Fibroblast of skin of scalp (primary cell): ENCODE results near the gene PRKAB1. TPM values are rescaled to one million over a fixed set of nuclear protein-coding genes. Genes with fewer than 3 reads are reported as not detected.
"Not testable (repeated sequence)": the region's sequence is repeated elsewhere in the genome, so short reads cannot be mapped to it uniquely, and the experiment has no call there.

Source experiments
- DNase-seq: peaks from one replicate; pipeline ENCODE4 v3.0.0-alpha.2; 2013
- polyA plus RNA-seq, 2 experiments: library from polyadenylated mRNA; unstranded; fragments of 120-200 nt; gene quantifications; one replicate each; pipeline ENCODE4 v1.2.1, GENCODE V29; 2013; ENCODE audit not compliant: insufficient read length in 2 of 2

The PRKAB1 gene
- 14.9 TPM for polyA plus RNA-seq (2013, experiment 1 of 2; ENCODE audit: insufficient read length)
- polyA plus RNA-seq (2013, experiment 2 of 2; ENCODE audit: insufficient read length): 15.4 TPM

DNA sequence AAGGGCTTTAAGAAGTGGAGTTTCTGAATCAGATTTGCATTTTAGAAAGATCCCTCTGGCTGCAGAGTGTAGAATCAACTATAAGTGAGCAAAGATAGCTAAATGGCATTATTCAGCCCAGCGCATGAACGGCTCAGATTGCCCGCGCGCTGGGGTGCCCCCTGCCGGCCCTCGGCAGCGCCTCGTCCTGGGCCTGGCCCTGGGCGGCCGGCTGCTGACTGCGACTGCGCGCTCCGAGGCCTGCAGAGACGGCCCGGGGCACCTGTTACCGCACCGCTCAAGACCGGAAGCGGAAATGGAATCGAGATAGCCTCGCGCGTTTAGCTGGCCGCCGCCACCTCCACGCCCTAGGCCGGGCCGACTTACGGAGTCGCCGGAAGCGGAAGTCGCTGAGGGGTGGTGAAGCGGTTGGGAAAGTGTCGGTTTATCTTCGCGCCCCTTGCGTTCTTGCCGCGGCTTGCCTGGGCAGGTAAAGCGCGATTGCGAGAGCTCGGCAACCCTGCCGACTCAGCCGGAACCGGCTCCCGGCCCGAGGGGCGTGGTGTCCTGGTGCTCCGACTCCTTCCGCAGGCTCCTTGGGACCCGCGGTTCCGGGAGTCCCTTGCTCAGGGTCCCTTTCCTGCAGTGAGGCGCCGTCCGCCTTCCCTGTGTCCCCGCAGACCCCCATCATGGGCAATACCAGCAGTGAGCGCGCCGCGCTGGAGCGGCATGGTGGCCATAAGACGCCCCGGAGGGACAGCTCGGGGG, at the start of gene PRKAB1:
TSS of gene PRKAB1 (plus strand) at position 557 of the 747 bp plus-strand sequence. CDS start at position 669, 112 bp downstream.
- peak; percentile 97 for DNase-seq

GRCh38 chr12:119618328-119618896, 49.5 kb upstream of the PRKAB1 start:
- not testable (repeated sequence) for DNase-seq

- no peak for DNase-seq
Observed at GRCh38 chr12:119620490-119620889, 47.4 kb upstream of the PRKAB1 start.

DNA sequence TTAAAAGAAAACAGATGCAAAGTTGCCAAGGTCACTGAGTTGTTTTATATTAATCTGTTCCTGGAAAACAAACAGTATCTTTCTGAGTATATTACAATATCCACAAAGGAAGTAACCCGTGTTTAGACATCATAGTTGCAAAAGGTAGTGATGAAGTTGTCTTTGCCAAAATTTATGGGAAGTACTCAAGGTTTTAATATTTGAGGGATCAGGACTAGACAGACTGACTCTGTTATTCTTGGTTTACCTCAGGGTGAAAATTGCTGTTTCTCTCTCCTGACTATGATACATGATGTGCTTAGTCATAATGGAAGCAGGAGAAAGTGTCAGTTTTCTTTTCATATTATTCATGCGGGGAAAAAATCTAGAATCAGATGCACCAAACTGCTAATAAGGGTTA, 46.1 kb upstream of the PRKAB1 start:
- DNase-seq: no peak

- DNase-seq: no peak
Observed at GRCh38 chr12:119624966-119625365, 43.0 kb upstream of the PRKAB1 start.

DNA sequence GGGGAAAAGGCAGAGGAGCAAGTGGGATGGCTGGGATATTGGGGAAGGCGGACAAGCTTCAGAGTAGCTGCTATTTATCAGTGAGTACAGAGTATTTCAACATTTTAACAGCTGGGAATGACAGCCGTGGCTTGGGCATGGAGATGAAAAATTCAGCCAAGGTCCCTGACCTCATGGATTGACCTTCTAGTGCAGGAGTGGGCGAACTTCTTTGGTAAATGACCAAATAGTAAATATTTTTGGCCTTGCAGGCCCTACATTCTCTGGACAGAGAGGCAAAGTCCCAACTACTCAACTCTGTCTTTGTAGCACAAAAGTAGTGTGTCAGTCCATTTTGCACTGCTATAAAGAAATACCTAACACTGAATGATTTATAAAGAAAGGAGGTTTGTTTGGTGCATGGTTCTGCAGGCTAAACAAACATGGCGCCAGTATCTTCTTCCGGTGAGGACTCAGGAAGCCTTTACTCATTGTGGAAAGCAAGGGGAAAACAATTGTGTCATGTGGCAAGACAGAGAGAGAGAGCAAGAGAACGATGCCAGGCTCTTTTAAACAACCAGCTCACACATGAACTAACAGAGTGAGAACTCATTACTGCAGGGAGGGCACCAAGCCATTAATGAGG, 40.8 kb upstream of the PRKAB1 start:
- DNase-seq: no peak

DNA sequence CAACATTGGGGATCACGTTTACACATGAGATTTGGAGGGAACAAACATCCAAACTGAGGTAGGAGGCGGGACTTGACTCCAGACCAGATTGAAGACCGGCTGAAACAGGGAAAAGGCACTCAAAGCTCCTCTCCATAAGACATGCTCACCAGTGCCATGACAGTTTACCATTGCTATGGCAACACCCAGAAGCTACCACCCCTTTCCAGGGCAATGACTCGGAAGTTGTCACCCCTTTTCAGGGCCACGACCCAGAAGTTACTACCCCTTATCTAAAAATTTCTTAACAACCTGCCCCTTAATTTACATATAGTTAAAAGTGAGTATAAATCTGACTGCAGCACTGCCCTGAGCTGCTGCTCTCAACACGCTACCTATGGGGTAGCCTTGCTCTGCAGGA, 40.2 kb upstream of the PRKAB1 start:
- no peak for DNase-seq

DNA sequence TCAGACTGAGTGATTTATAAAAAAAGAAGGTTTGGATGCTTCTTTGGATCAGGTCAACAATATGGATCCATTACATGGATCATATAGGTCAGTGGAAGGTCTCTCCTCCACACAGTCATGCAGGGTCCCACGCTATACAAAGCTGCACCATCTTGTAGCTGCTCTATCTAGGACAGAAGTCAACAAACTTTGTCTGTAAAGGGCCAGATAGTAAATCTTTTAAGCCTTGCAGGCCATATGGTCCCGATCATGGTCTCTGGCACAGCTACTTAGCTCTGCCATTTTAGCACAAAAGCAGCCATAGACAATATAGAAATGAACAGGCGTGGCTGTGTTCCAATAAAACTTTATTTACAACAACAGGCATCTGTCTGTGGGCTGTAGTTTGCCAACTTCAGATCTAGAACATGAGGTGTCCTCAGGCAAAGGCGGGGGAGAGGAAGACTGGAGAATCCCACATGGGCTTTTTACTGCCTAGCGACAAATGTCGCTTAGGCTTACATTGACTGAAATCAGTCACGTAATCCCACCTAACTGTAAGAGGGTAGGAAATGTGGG, 37.6 kb upstream of the PRKAB1 start:
- no peak for DNase-seq

DNA sequence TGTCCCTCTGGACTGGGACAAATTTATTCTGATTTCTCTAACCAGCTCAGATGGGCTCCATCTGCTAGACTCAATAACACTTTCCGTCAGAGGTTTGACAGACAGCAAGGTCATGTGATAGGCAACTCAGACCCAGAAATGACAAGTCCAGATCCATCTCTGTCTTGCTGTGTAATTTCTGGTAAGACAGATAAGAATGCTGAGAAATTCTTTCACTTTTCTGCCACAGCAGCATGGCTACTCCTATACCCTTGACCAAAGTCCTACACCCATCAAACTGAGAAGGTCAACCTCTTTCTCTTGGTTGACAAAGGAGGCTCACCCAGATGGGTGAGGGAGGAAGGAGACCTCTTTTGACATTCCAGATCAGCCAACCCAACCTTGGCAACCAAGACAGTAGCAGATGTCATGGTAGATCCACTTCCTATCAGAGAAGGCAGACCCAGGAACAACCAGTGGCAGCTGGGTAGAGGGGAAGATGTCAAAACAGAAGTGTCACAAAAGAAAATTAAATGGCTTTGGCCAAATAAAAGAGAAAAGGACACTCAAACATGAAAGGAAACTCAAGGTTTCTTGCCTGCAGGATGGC, 36.9 kb upstream of the PRKAB1 start:
- no peak for DNase-seq

DNA sequence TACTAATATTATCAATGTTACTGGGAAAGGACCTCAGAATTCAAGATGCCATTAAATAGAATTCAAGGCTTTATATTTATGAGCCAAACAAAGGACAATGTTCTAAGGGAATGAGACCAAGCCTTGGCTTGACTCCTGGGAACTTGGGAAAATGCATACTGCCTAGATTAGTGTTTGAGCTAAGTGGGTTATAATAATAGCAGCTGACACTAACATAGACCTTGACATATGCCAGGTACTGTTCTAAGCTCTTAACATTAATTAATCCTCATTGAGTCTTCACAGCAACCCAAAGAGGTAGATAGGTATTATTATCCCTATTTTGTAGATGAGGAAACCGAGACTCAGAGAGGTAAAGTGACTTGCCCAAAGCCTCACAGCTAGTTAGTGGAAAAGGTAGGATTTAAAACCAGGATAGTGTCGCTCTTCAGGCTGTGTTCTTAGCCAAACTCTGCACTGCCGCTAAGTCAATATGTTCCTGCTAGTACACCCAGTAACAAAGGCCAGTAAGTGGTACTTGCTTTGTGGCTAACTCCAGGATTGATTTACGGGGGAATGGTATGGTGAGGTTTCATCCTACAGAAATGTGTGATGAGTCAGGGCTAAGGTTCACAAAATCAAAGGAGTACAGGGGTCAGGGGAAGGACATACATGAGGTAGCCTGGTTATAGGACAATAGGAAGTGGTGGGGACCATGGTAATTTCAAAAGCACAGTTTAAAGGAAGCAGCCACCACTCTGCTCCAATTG, 35.8 kb upstream of the PRKAB1 start:
- no peak for DNase-seq

DNA sequence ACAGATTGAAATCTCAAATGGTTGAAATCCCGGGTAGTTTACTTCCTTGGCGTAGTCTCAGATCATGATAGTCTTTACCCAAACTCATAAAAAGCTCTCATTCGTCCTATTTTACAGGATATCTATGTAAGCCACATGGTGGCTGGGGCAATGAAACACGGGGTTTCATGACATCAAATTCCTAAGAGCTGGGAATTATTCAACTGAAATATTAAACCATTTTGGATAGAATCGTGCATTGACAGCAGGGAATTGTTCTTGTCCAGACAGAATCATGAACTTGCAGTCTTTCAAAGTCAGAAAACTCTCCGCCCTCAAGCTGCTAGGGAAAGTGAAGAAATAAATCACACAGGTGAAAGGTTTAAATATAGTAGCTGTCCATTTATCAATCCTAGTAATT, 33.2 kb upstream of the PRKAB1 start:
- no peak for DNase-seq

- DNase-seq: no peak
Observed at GRCh38 chr12:119642986-119643385, 24.9 kb upstream of the PRKAB1 start.

GRCh38 chr12:119644930-119645329, 23.0 kb upstream of the PRKAB1 start:
- no peak for DNase-seq

DNA sequence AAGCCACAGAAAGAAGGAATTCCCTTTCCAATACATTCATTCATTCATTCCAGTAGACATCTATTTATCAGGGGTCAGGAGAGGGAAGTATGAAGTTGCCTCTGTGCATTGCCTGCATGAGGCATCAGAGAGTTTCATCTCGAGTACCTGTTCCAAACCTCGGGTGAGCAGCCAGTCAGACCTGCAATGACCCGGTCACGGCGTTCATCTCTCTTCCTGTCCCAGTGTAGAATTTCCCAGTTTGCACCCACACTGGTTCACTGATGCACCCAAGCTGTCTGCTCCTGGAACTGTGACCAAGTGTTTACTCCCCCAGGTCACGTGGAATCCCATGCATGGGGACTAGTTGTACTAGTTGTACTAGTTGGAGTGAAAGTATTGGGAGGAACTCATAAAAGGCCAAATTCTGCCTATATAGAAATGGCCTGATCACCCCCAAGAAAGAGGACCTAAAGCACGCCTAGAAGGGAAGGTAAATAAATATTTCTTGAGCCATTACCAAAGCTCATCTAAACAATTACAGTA, 22.3 kb upstream of the PRKAB1 start:
- DNase-seq: no peak

DNA sequence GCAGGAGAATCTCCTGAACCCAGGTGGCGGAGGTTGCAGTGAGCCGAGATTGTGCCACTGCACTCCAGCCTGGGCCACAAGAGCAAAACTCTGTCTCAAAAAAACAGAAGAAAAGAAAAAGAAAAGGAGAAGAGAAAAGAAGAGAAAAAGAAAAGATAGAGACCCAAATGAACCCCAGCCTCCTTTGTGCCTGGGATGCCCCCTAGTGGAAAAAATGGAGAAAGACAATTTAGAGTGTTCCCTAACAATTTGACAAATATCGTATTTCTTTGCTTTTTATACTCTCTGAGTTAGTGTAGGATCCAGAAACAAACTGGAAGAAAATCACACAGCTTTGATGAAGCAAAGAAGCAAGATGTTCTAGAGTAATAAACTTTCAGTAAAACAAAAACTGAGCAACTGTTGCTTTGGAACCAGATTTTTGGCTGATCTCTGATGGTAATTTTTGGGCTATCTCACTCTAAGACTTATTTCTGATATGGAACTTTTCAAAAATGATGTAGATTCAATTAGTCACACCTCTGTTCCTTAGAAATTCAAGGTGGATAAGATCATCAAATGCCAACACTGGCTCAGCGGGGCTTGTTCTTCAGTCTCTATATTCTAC, 18.6 kb upstream of the PRKAB1 start:
- peak; percentile 2 for DNase-seq

DNA sequence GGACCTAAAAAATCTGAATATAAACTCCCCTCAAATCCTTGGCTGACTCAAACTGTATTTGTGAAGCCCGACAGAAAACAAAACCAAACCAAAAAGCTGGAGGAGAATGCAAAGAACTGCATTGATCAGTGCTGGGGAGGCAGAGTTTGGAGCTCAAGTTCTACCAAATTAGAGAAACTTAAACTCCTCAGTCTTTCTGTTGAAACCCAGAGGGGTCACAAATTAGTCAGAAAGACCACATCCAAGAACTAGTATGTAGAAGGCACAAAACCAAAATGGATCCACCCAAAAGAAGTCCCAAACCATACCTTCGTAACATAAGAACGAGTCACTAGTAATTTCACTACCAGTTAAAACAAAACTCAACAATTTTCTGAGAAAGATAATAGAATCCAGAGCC, 15.3 kb upstream of the PRKAB1 start:
- DNase-seq: no peak

DNA sequence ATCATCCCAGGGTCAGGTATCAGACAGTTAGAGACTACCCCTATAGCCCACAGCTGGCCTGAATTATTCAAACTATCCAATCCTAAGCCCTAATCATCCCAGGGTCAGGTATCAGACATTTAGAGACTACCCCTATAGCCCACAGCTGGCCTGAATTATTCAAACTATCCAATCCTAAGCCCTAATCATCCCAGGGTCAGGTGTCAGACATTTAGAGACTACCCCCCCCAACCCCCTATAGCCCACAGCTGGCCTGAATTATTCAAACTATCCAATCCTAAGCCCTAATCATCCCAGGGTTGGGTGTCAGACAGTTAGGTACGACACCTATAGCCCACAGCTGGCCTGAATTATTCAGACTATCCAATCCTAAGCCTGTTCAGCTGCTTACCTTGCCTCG, 10.9 kb upstream of the PRKAB1 start:
- not testable (repeated sequence) for DNase-seq

DNA sequence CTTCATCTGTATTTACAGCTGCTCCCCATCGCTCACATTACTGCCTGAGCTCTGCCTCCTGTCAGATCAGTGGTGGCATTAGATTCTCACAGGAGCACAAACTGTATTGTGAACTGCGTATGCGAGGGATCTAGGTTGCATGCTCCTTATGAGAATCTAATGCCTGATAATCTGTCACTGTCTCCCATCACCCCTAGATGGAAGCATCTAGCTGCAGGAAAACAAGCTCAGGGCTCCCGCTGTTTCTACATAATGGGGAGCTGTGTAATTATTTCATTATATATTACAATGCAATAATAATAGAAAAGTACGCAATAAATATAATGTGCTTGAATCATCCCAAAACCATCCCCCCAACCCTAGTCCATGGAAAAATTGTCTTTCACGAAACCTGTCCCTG, 9.8 kb upstream of the PRKAB1 start:
- DNase-seq: not testable (repeated sequence)

DNA sequence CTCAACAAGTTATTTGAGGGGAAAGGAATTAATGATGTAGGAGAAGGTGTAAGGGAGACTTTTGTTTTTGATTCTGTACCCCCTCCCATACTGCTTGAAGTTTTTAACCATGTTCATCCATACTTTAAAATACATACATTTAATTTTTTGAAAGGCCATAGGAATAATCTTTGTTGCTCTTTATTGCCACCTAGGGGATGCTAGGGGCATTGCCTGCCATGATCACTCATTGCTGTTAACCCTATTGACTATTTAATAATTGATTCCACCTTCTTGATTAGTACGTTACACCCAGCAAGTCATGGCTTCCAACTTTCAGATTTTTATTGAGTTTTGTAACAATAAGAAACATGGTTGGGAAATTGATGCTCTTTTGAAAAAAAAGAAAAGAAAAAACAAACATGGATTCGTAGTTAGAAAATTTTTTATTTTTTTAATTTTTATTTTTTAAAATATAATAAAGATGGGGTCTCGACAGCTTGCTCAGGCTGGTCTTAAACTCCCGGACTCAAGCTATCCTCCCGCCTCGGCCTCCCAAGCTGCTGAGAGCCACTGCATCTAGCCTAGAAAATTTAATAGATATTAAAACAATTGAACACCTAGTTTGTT, 8.5 kb upstream of the PRKAB1 start:
- peak; percentile 30 for DNase-seq

- DNase-seq: no peak
Observed at GRCh38 chr12:119660076-119660475, 7.9 kb upstream of the PRKAB1 start.

GRCh38 chr12:119661882-119662281, 6.1 kb upstream of the PRKAB1 start:
- DNase-seq: no peak
